ENCODE measurements around the gene NEDD4L. TPM values are rescaled to one million over a fixed set of nuclear protein-coding genes. Genes with fewer than 3 reads are reported as not detected.

NEDD4L gene
- total RNA-seq, 1 experiment from 2014 or later = 42.9 TPM

DNA sequence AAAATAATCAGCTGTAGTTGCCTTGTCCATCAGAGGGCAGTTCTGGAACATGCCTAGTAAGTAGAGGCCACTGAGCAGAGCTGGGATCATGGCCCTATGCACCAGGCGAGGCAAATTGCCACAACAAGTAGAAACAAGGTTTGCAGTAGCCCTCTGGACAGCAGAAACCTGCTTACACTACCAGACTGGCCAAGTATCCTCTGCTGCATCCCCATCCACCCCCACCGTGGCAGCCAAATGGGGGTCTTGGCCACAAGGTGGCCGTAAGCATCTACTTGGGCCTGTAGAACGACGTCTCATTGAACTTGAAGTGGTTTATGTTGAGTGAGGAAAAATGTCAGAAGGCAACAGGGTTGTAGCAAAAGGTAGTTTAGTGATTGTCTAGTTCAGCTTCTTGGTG lies 343.7 kb downstream of the NEDD4L start:
- Histone ChIP-seq H3K36me3 (ENCODE audit: control insufficient read depth, insufficient read depth, low read length) (no peaks in the 10 kb centered on the region), H3K27ac (ENCODE audit: low read length) (no peak overlapping the region), H3K9me3 (ENCODE audit: control insufficient read depth, insufficient read depth, low read depth, low read length) (no peaks in the 10 kb centered on the region), H3K4me1 (ENCODE audit: control insufficient read depth, insufficient read depth, low read length) (no peaks in the 10 kb centered on the region), H3K27me3 (ENCODE audit: control insufficient read depth, insufficient read depth, low read length) (no peaks in the 10 kb centered on the region), H3K4me3 (ENCODE audit: low read depth in 2 of 2, low read length in 2 of 2) (no peak overlapping the region)
- in situ Hi-C loops (cut with HindIII; ENCODE audit: low pct_unique_long_range_greater_than_20kb, low sequenced_read_pairs) (no loop called here), intact Hi-C loops (cut with micrococcal nuclease; ENCODE audit: unreplicated experiment) (no loop called here)
- ChIA-PET CTCF (no interaction called here), POLR2A (no interaction called here)
- ATAC-seq (no peak), DNase-seq (ENCODE audit: low read depth, low spot score) (no peak)
- TF ChIP-seq, protein P1, sequence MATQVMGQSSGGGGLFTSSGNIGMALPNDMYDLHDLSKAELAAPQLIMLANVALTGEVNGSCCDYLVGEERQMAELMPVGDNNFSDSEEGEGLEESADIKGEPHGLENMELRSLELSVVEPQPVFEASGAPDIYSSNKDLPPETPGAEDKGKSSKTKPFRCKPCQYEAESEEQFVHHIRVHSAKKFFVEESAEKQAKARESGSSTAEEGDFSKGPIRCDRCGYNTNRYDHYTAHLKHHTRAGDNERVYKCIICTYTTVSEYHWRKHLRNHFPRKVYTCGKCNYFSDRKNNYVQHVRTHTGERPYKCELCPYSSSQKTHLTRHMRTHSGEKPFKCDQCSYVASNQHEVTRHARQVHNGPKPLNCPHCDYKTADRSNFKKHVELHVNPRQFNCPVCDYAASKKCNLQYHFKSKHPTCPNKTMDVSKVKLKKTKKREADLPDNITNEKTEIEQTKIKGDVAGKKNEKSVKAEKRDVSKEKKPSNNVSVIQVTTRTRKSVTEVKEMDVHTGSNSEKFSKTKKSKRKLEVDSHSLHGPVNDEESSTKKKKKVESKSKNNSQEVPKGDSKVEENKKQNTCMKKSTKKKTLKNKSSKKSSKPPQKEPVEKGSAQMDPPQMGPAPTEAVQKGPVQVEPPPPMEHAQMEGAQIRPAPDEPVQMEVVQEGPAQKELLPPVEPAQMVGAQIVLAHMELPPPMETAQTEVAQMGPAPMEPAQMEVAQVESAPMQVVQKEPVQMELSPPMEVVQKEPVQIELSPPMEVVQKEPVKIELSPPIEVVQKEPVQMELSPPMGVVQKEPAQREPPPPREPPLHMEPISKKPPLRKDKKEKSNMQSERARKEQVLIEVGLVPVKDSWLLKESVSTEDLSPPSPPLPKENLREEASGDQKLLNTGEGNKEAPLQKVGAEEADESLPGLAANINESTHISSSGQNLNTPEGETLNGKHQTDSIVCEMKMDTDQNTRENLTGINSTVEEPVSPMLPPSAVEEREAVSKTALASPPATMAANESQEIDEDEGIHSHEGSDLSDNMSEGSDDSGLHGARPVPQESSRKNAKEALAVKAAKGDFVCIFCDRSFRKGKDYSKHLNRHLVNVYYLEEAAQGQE (IDR thresholded peaks at IDR 0.05; ENCODE audit: insufficient read depth in 1 of 2, low read depth in 2 of 2, low read length in 1 of 2) = no peak
- no peak for TF ChIP-seq CTCF (IDR thresholded peaks at IDR 0.05)
- TF ChIP-seq SIN3A (IDR thresholded peaks at IDR 0.05; ENCODE audit: borderline replicate concordance, insufficient read depth, low read depth, low read length) = no peak
- no peak for TF ChIP-seq TCF7L2 (IDR thresholded peaks at IDR 0.05; ENCODE audit: low read depth, low read length)
- TF ChIP-seq POLR2AphosphoS5 (IDR thresholded peaks at IDR 0.05; ENCODE audit: low read depth, low read length) = no peak
- BruUV-seq (replicated peaks) = no TSS peak

- Histone ChIP-seq H3K4me3 (ENCODE audit: low read depth in 2 of 2, low read length in 2 of 2) (no peak overlapping the region), H3K27ac (ENCODE audit: low read length) (no peak overlapping the region), H3K36me3 (ENCODE audit: control insufficient read depth, insufficient read depth, low read length) (no peaks in the 10 kb centered on the region), H3K9me3 (ENCODE audit: control insufficient read depth, insufficient read depth, low read depth, low read length) (no peaks in the 10 kb centered on the region), H3K4me1 (ENCODE audit: control insufficient read depth, insufficient read depth, low read length) (no peaks in the 10 kb centered on the region), H3K27me3 (ENCODE audit: control insufficient read depth, insufficient read depth, low read length) (no peaks in the 10 kb centered on the region)
- no TSS peak for BruUV-seq (replicated peaks)
- ATAC-seq = no peak
- no peak for TF ChIP-seq TCF7L2 (IDR thresholded peaks at IDR 0.05; ENCODE audit: low read depth, low read length)
- TF ChIP-seq, protein P1 (IDR thresholded peaks at IDR 0.05; ENCODE audit: insufficient read depth in 1 of 2, low read depth in 2 of 2, low read length in 1 of 2) = no peak
- no peak for TF ChIP-seq CTCF (IDR thresholded peaks at IDR 0.05)
- TF ChIP-seq SIN3A (IDR thresholded peaks at IDR 0.05; ENCODE audit: borderline replicate concordance, insufficient read depth, low read depth, low read length) = no peak
- TF ChIP-seq POLR2AphosphoS5 (IDR thresholded peaks at IDR 0.05; ENCODE audit: low read depth, low read length) = no peak
- in situ Hi-C loops (cut with HindIII; ENCODE audit: low pct_unique_long_range_greater_than_20kb, low sequenced_read_pairs) = no loop called here
- DNase-seq (ENCODE audit: low read depth, low spot score) = no peak
- ChIA-PET CTCF (no interaction called here), POLR2A (no interaction called here)
- intact Hi-C loops (cut with micrococcal nuclease; ENCODE audit: unreplicated experiment) = no loop called here
These were observed 344.7 kb downstream of the NEDD4L start for GRCh38 chr18:58388736-58389135.
